NCI-H2107 (cell line): ENCODE measurements around the gene MXRA7.
A peak's percentile ranks its signal among the peaks of the same experiment; 100 is the strongest.

Experiments
- DNase-seq: peaks from one replicate; lab custom pipeline; 2025; lab: John Stamatoyannopoulos, UW

Gene MXRA7

DNA sequence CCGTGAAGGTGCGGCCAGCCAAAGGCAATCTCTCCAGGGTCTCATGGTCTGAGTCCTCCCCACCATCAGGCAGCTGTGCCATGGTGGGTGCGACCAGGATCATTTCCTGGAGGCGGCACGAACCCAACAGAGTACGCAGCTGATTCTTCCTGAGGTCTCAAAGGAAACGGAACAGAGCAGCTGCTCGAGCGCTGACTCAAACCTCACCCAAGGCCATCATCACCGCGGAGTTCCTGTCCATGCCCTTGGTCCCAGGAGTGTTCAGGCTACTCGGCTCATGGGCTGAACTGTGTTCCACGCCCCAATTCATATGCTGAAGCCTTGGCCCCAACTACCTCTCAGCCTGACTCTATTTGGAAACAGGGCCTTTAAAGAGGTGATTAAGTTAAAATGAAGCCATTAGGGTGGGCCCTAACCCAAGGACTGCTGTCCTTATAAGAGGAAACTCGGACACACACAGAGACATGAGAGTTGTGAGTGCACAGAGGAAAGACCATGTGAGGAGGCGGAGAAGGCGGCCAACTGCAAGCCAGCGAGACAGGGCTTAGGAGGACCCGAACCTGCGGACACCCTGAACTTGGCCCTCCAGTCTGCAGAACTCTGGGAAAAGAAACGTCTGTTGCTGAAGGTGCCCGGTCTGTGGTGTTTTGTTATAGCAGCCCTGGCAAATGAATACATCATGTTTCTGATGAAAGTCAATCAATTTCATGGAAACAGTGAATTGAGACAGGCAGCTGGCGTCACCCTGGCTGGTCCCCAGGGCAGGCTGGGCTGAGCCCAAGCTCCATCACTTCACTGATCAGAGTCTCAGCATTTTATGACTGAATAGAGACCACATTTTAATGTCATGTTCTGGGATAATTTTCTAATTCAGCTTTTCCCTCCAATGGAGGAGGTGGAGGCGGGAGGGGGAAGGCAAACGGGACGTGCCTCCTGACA, 13.7 kb downstream of the MXRA7 start:
- DNase-seq, result no peak

DNA sequence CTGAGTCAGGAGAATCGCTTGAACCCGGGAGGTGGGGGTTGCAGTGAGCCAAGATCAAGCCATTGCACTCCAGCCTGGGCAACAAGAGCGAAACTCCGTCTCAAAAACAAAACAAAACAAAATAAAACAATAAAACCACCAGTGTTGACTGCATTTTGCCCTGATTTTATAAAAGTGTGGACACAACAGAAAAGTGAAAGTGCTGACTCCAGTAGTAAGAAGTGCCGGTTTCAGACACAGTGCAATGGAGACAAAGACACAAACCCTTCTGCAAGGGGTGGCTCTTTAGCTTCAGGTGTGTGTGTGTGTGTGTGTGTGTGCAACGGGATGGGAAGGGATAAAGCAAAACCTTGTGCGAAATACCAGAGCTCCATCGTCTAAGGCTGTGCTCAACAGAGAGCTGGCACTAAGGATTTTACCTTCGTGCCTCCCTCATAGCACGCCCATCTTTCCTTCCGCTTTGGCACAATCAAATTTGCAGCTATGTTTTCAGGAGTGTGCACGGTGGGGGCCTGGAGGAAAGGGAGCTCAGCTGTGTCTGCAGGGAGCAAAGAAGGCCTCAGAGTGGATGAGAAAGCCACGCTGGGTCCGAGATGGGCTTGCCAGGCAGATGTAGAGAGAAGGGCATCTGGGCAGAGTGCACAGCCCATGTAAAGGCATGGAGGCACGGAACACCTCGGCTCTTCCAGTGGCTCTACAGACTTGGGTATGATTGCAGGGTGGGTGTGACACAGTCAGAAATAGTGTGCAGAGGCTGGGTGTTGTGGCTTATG, 15.5 kb downstream of the MXRA7 start:
- no peak for DNase-seq

DNA sequence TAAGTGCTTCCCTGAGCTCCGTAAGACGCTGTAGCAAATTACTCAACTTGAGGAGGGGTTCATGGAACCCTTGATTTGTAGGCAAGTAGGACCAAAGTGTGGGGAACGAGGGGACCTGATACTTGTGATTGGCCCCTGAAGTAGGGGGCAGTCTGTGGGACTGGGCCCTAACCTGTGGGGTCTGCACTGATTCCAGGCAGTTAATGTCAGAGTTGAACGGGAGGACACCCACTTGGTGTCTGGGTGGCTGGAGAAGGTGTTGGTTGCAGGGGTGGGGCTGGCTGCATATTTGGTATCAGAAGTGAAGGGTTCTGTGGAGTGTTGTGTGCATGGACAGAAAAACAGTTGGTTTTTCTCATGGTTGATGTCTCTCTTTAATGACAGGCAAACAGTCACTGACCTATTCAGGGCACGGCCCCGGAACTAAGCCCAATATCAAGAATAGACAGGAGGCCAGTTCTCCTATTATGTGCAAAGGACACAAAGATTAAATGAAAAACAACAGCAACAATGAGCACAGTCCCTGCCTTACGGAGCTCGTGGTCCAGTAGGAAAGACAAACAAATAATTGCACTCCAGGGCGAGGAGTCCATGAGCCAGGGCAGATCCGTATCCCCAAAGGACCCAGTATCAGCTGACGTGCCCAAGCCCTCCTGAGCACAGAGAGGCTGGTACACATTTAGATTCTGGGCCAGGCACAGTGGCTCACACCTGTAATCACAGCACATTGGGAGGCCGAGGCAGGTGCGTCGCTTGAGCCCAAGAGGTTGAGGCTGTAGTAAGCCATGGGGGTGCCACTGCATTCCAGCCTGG, 19.2 kb downstream of the MXRA7 start:
- DNase-seq, result no peak

DNA sequence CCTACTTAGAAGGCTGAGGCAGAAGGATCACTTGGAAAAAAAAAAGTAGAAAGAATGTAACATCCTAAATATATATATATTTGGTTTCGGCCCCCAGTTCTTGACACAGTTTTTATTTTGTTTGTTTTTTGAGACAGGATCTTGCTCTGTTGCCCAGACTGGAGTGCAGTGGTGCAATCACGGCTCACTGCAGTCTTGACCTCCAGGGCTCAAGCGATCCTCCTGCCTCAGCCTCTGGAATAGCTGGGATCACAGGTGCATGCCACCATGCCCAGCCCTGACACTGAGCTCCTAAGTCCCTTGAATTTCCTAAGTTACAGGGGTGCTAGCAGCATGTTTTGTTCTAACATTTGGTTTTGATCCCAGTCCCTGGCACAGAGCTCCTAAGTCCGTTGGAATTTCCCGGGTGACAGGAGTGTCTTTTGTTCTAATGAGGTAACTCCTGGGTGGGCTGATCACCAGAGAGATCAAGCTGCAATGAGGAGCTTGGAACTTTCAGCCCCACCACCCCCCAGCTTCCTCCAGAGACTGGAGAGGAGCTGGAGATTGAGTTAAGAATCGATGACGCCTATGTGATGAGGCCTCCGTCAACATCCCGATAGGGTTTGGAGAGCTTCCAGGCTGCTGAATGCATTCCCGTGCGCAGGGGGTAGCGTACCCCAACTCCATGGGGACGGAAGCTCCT, 20.0 kb downstream of the MXRA7 start:
- no peak for DNase-seq

DNA sequence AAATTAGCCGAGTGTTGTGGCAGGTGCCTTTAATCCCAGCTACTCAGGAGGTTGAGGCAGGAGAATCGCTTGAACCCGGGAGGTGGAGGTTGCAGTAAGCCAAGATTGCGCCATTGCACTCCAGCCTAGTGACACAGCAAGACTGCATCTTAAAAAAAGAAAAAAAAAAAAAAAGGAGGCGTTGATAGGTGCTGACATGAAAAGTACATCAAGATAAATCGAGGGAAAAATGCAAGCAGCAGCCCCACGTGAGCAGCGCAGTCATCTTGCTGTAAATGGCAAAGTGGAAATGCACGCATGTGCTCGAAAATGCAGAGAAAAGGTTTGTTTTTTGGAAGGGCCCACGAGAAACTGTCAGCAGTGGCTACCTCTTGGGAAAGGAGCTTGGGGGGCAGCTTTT, 20.9 kb downstream of the MXRA7 start:
- no peak for DNase-seq

DNA sequence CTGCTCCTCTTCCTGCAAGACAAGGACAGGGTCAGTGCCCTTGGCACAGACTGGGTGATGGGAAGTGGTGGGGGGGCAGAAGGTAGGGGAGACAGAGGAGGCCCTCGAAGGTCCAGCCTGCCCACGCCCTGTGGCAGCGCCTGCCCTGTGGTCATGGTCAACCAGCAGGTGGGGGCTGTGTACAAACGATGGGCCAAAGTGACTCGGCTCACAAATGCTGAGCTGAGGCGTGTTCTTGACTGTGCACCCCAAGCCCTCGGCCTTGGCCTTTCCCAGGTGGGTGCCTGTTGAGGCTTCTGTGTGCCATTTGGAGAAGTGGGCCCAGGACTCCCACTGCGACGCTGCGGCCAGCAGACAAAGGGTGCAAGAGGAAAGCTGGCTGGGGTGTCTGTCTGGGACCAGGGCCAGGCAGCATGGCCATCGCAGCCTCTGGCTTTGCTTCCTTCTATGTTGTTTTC, 22.6 kb downstream of the MXRA7 start:
- no peak for DNase-seq

DNA sequence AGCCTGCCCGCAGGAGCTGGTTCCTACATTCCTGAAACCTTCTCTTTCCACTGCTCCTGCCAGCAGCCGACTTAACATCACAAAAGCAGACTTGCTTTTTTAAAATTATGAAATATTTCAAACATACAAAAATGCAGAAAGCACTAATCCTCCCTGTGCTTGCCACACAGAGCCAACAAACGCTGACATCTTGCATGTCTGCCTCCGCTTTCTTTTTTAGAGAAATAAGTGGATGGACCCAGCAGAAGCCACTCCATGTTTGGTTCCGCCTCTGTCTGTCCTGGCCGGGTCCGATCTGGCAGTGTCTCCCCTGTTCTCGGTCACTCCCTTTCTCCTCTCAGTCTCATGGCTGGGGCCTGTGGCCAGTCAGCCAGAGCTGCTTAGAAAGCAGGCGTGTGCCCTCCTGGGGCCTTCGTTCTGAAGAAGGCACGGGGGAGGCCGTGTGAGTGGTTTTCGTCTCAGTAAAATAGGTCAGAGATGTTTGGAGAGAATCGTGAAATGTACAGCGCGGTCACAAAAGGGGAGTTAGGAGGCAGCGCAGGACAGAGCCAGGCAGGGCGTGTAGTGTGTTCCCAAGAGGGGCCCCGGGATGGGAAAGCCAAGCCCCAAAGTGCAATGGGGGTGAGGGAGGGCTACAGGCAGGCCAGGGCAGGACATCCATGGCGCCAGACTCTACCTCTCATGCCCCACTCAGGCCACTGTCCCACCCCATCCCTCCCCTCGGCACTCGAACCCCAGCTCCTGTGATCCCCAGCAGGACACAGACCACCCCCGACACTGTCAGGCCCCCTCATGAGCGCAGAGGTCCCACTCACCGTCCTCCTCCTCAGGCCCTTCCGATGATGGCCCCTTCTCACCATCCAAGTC, 23.2 kb downstream of the MXRA7 start:
- DNase-seq, result no peak

DNA sequence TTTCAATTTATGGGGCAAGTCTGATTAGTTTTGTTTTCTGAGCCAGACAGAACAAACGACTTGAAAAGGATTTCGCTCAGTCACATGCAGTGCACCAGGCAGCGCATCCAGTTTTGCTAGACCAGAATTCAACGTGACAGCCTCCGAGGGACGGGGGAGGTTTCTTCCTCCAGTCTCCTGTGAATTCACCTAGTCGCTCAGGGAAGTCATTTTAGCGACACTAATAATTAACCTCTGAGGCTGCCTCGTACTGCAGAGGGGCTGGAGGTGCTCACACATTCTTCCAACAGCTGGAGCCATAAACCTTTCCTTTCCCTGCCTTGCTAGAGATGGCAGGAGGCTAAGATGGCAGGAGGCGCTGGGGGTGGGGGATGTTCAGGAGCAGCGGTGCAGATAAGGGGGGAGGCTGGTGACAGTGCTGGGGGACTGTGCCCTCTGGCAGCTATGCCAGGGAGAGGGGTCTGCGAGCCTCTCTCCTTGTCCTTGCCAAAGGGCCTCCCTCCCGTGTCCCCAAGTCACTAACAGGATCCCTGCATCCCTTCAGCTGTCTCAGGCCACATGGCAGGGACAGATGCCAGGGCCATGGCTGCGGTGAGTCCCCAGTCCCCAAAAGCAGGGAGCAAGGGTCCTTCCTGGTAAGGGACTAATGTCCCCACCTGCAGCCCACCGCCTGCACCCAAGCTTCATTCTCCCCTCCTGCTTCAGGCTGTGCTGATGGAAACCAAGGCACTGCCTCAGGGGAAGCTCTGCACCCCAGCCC, 24.0 kb downstream of the MXRA7 start:
- no peak for DNase-seq

DNA sequence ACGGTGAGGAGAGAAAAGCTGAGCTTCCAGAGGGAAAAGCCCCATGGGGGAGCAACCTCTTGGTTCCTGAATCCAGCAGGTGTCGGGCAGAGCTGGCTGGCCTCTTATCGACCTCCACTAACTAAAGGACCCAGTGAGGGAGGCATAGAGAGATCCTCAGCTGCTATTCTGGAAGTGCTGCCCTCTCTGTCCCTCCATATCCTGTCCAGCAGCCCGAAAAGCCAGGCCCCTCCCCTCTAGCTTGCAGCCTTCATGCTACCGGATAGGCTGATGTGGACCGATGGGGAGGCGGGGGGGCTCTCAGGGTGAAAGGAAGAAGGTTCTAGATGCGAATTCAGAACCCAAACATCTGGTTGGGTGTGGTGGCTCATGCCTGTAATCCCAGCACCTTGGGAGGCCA, 24.9 kb downstream of the MXRA7 start:
- DNase-seq, result no peak

DNA sequence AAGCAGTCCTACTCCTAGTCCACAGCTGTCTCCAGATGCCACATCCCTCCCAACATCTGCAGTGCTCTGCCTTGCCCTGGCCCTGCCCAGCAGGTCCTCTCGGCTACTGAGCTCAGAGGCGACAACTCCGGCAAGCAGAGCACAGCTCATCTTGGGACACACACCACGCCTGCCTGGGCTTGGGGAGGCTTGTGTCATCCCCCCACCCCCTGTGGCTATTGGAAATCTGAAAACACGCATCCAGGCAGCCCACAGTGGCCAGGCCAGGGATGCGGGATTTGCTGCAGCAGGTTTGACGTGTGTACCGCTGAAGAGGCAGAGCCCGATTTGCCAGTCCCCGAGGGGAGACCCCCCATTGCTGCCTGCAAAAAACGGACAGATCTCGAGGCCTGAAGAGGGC, 25.4 kb downstream of the MXRA7 start:
- DNase-seq, result no peak

DNA sequence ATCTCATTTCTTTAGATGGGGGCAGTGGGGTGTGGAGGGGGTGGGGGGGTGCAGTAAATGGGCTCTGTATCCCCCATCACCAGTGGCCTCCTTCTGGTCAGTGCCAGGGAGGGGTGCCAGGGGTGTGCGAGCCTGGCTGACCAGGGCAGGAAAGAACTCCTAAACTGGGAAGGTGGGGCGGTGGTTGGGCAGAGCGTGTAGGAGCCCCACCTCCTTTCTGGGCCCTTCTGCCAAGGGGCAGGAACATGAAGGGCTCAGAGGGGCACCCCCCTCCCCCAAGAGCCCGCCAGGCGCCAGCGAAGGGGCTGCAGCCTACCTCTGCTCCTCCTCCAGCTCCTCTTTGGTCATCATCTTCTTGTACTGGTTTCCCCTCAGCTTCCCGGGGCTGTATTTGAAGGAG, 26.0 kb downstream of the MXRA7 start:
- DNase-seq, result no peak

DNA sequence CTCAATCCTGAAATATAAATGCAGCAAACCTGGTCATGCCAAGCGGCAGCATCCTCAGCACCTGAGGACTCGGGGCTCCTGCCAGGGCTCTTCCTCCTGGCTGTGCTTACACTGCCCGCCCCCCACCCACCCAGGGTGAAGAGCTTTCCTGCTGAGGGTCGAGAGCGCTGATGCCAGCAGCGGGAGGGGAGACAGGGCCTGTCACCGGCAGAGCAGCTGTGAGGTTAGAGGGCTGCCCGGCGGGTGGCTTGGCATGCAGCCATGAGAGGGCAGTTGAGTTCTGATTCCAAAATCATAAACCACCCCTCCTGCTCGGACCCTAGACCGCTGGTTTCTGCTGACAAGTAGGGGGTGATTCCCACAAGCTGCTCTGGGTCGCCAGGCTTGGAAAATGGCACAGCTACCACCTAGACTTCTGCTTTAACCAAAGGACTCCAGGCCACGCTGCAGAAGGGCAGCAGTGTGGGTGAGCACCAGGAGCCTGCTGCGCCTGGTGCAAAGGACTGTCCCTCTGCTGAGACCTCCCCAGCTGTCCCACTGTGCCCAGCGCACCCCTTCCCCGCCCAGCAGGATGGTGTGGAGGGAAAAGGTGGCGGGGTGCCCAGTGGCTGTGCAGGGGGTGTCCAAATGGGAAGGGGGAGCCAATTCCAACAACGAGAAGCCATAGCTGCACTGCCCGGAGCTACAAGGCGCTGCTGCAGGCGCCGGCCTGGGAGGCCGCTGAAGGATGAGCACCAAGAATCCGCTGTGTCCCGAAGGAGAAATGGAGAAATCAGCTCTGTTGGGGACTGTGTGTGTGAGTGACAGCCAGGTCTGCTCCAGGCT, 26.6 kb downstream of the MXRA7 start:
- DNase-seq, result no peak

DNA sequence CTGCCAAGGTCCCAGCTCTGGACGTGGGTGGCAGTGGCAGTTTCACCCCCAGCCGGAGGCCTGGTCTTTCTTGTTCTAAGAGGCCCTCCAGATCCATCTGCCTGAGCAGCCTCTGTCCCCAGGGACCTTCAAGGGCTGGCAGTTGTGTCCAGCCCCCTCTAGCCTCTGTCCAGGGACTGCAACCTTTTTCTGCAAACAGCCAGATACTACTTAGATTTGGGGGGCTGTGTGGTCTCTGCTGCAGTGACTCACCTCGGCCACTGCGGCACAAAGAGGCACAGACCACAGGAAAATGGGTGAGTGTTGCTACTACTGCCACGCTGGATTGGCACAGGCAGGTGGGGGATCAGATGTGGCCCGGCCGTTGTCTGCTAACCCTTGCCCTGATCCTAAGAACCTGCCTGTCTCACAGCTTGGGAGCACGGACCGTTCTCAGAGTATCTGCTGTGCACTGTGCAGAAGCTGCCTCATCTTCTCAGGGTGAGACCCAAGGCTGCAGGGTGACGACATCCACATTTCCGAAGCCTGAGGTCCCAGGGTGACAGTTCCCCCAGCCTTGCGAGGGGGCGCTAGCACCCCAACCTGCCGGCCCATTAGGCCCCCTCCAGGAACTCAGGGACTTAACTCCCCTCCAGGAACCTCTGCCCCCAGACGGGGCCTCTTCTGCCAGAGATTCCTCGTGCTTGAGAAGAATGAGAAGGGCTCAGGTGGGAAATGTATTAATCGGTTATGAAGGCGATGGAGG, 27.6 kb downstream of the MXRA7 start:
- no peak for DNase-seq

DNA sequence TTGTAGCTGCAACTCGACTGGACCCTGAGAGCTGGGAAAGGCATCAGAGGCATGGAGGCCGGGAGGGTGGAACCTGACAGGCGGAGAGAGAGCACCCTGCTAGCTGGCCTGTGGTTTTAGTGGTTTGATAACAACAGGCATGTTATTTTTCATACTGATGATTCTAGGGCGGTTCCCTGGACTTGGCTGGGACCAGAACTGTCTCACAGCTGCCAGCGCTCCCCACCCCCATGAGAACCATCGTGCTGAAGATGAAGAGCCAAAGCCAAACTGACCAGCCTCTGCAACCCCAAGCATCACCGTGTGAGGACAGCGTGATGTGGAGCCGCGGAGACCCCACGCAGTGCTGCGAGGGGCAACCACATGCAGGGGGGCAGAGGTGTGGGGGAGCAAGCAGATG, 28.5 kb downstream of the MXRA7 start:
- DNase-seq, result no peak

DNA sequence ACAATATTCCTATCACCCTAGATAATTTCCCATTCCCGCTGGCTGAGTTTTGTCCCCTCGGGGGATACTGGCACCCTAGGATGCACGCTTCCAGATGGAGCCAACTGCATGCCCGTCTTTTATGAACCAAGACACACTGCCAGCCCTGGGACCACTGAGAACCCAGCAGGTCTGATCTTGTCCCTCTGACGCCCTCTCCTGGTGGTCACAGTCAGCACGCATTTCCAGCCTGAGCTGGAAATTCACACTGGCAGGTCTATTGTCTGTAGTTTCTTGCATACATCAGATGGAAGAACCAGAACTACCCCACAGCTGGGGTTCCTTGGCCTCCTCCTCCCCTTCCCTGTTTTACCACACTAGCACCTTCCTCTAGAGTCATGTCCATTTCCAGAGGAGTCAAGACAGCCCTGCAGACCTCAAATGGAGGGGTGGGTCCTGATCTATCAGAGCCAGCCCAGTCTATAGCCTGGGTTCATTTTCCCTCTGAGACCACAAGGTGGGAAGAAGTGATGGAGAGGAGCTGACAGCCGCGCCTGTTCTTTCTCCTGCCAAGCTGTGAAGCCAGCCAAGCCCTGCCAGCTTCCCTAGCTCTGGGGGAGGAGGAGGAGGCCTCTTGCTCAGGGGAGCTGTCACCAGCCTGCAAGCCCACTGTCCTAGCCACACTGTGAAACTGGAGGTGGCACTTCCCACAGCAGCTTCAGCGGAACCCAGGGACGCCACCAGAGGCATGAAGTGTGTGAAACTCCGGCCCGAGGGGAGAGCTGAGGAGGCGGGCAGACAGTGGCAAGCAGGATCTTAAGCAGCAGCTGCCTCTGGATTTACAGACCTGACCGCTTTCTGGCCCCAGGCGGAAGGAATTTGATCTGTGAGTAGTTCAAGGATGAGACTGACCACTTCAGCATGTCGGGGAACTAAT, 29.3 kb downstream of the MXRA7 start:
- DNase-seq, result peak; percentile 39

DNA sequence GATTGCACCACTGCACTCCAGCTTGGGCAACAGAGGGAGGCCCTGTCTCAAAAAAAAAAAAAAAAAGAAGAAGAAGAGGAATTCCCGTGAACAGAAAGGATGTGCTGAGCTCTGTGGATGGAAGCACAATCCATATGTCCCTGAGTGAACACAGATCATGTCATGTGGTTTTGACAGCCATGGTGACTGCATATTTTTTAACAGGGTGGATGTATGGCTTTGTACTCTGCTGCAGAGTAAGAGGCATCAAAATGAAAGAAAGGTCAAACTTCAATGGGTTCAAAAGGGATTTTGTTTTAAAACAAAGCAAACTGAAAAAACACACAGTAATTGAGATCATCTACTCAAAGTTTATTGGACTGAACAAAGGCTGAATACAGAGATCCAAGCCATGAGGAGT, 31.5 kb downstream of the MXRA7 start:
- no peak for DNase-seq

DNA sequence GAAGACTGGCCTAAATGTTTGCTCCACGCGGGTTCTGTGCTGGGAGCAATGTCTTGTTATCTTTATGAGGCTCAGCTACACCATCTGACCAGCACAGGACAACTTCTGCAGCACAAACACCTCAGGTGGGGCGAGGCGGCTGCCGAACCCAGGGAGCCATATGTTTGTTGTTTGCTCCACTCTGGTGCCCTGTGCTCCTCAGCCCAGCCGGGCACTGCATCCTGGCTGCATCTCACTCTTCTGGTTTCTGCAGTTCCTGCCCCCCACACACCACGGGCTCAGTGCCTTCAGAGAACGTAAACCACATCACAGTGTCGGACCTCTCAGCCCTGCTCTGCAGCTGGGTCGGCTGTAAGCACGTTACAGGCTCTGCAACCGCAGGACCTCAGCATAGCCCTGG, 32.4 kb downstream of the MXRA7 start:
- DNase-seq, result no peak
